ENCODE data around the gene UPK3A.
A peak's percentile ranks its signal among the peaks of the same experiment; 100 is the strongest.
"Not testable (repeated sequence)": the region's sequence is repeated elsewhere in the genome, so short reads cannot be mapped to it uniquely, and the experiment has no call there.

UPK3A gene

GRCh38 chr22:45320357-45320976 lies 35.7 kb downstream of the UPK3A start:
- DNase-seq = no peak
- in situ Hi-C loops (cut with MboI; ENCODE audit: low pct_unique_long_range_greater_than_20kb, low sequenced_read_pairs) = no loop called here

- in situ Hi-C loops (cut with MboI; ENCODE audit: low pct_unique_long_range_greater_than_20kb, low sequenced_read_pairs) = no loop called here
- no peak for DNase-seq
Measured at GRCh38 chr22:45321827-45322226, 37.1 kb downstream of the UPK3A start.

- in situ Hi-C loops (cut with MboI; ENCODE audit: low pct_unique_long_range_greater_than_20kb, low sequenced_read_pairs) = no loop called here
- no peak for DNase-seq
Measured at GRCh38 chr22:45322873-45323525, 38.2 kb downstream of the UPK3A start.

- no peak for DNase-seq
- in situ Hi-C loops (cut with MboI; ENCODE audit: low pct_unique_long_range_greater_than_20kb, low sequenced_read_pairs) = no loop called here
Measured at GRCh38 chr22:45323695-45324094, 38.9 kb downstream of the UPK3A start.

DNA sequence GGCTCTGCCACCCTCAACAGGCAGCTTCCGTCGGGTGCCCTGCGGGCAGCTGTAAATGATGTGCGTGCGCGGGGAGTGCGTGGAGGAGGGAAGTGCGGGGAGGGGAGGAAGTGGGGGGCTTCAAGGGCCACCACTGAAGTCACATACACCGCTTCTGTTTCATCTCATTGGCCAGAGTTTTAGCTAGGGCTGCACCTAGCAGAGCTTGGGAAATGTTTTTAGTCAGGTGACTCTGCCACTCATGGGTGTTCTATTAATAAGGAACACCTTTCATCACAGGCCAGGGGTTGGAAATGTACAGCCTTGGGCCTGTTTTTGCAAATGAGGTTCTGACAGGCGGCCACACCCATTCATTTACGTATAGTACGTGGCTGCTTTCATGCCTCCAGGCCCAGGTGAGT lies 39.6 kb downstream of the UPK3A start:
- in situ Hi-C loops (cut with MboI; ENCODE audit: low pct_unique_long_range_greater_than_20kb, low sequenced_read_pairs) = no loop called here
- DNase-seq = no peak

DNA sequence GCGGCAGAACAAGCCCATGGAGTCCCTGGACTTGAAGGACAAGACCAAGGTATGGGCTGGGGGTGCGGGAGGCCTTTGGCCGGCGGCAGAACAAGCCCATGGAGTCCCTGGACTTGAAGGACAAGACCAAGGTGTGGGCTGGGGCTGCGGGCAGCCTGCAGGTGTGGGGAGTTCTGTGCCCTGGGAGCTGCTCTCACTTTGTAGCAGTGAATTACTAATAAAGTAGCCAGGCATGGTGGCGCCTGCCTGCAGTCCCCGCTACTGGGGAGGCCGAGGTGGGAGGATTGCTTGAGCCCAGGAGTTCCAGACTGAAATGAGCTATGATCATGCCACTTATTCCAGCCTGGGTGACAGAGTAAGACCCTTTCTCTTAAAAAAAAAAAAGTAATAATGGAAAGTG lies 43.5 kb downstream of the UPK3A start:
- in situ Hi-C loops (cut with MboI; ENCODE audit: low pct_unique_long_range_greater_than_20kb, low sequenced_read_pairs); DNase-seq: not testable (repeated sequence)

GRCh38 chr22:45328822-45329529 lies 44.2 kb downstream of the UPK3A start:
- peak; percentile 26 for DNase-seq
- in situ Hi-C loops (cut with MboI; ENCODE audit: low pct_unique_long_range_greater_than_20kb, low sequenced_read_pairs) = no loop called here

- in situ Hi-C loops (cut with MboI; ENCODE audit: low pct_unique_long_range_greater_than_20kb, low sequenced_read_pairs) = no loop called here
Measured at GRCh38 chr22:45329530-45329936, 44.8 kb downstream of the UPK3A start.

GRCh38 chr22:45330548-45330947 lies 45.8 kb downstream of the UPK3A start:
- in situ Hi-C loops (cut with MboI; ENCODE audit: low pct_unique_long_range_greater_than_20kb, low sequenced_read_pairs) = no loop called here
- no peak for DNase-seq

More at GRCh38 chr22:45329530-45329936, 44.8 kb downstream of the UPK3A start:
- DNase-seq = no peak

GRCh38 chr22:45331486-45331885 lies 46.7 kb downstream of the UPK3A start:
- in situ Hi-C loops (cut with MboI; ENCODE audit: low pct_unique_long_range_greater_than_20kb, low sequenced_read_pairs) = no loop called here
- no peak for DNase-seq

DNA sequence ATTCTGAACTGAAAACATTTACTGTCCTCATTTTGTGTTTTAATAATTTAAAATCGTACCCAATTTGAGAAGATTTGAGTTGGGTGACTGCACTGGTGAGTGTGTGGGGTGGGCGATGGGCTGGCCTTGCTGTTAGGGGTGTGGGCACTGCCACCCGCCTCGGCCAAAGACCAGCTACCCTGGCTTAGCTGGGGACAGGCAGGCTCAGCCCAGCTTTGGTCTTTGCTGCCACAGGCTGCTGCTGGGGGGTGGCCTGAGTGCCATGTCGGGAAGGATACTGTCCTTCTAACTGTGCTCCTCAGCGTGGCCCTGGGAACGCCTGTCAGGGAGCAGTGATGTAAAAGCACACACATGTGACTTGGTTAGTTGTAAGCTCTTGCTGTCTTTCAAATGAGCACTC lies 47.3 kb downstream of the UPK3A start:
- no peak for DNase-seq
- in situ Hi-C loops (cut with MboI; ENCODE audit: low pct_unique_long_range_greater_than_20kb, low sequenced_read_pairs) = no loop called here

- in situ Hi-C loops (cut with MboI; ENCODE audit: low pct_unique_long_range_greater_than_20kb, low sequenced_read_pairs) = no loop called here
- no peak for DNase-seq
Measured at GRCh38 chr22:45334068-45334467, 49.3 kb downstream of the UPK3A start.

GRCh38 chr22:45334528-45334927 lies 49.8 kb downstream of the UPK3A start:
- in situ Hi-C loops (cut with MboI; ENCODE audit: low pct_unique_long_range_greater_than_20kb, low sequenced_read_pairs) = no loop called here

DNA sequence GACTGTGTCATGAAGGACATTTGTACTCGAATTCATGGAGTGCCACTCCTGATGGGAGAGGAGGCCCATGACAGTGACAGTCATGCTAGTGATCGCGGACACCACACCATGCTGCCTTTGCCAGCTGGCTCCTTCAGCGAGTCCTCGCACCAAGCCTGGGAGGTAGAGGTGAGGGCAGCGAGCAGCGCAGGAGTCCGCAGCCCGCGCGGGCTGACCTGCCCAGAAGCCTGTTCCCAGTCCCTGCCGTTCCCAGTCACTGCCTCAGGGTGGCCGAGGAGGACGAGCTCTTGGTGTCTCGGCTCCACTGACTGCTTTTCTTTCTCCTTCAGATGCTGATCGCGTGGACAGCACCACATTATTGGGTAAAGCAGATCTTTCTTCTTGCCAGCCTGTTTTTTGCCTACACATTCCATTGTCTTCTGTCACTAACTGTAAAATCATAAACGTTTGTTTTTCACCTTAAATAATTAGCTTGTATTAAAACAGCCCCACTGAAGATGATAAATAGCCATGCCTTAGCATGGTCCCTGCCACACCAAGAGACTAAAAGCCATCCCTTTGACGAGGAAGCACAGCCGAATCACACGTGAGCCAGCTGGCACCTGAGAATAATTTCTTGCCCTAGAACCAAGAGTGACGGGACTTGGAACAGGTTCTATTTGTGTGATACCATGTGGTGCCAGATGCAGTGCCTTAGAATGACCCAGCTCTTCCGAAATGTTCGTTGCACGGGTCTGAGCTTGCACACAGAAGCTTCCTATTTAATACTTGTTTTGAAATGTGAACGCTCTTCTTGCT lies 50.5 kb downstream of the UPK3A start:
- in situ Hi-C loops (cut with MboI; ENCODE audit: low pct_unique_long_range_greater_than_20kb, low sequenced_read_pairs) = no loop called here
- no peak for DNase-seq

More at GRCh38 chr22:45334528-45334927, 49.8 kb downstream of the UPK3A start:
- DNase-seq = no peak

GRCh38 chr22:45335854-45336522 lies 51.2 kb downstream of the UPK3A start:
- no peak for DNase-seq
- in situ Hi-C loops (cut with MboI; ENCODE audit: low pct_unique_long_range_greater_than_20kb, low sequenced_read_pairs) = no loop called here

GRCh38 chr22:45336971-45337431 lies 52.3 kb downstream of the UPK3A start:
- in situ Hi-C loops (cut with MboI; ENCODE audit: low pct_unique_long_range_greater_than_20kb, low sequenced_read_pairs) = no loop called here
- no peak for DNase-seq

- in situ Hi-C loops (cut with MboI; ENCODE audit: low pct_unique_long_range_greater_than_20kb, low sequenced_read_pairs) = no loop called here
- no peak for DNase-seq
Measured at GRCh38 chr22:45337536-45337935, 52.8 kb downstream of the UPK3A start.

- DNase-seq = no peak
- in situ Hi-C loops (cut with MboI; ENCODE audit: low pct_unique_long_range_greater_than_20kb, low sequenced_read_pairs) = no loop called here
Measured at GRCh38 chr22:45338795-45339194, 54.0 kb downstream of the UPK3A start.

DNA sequence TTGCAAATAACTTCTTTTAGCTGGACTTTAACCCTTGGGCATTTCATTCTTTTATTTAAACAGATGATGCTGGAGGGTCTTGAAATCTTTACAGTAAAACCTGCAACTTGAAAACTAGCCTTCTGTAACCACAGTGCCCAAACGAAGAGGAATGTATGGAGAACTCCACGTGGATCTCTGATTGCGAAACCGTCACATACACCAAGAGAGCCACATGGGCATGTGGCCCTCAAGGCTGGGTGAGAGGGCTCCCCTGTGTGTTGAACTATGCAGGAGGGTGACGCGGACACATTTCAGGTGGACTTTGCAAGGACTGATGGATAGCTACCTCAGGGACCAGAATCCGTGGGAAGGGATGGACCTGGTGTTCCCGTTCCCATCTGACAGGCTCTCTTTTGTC lies 55.6 kb downstream of the UPK3A start:
- in situ Hi-C loops (cut with MboI; ENCODE audit: low pct_unique_long_range_greater_than_20kb, low sequenced_read_pairs) = no loop called here
- DNase-seq = no peak
